Measurements from ENCODE around the gene COL25A1. TPM values are rescaled to one million over a fixed set of nuclear protein-coding genes. Genes with fewer than 3 reads are reported as not detected.
"Not testable (repeated sequence)": the region's sequence is repeated elsewhere in the genome, so short reads cannot be mapped to it uniquely, and the experiment has no call there.

Gene COL25A1
- total RNA-seq, 4 donors from 2014 or later: 2.5 TPM; not detected in 3

GRCh38 chr4:108877821-108878220 is 424.6 kb downstream of the COL25A1 start:
- no peaks in the 10 kb centered on the region for H3K27me3 ChIP-seq
- TF ChIP-seq, protein P1, sequence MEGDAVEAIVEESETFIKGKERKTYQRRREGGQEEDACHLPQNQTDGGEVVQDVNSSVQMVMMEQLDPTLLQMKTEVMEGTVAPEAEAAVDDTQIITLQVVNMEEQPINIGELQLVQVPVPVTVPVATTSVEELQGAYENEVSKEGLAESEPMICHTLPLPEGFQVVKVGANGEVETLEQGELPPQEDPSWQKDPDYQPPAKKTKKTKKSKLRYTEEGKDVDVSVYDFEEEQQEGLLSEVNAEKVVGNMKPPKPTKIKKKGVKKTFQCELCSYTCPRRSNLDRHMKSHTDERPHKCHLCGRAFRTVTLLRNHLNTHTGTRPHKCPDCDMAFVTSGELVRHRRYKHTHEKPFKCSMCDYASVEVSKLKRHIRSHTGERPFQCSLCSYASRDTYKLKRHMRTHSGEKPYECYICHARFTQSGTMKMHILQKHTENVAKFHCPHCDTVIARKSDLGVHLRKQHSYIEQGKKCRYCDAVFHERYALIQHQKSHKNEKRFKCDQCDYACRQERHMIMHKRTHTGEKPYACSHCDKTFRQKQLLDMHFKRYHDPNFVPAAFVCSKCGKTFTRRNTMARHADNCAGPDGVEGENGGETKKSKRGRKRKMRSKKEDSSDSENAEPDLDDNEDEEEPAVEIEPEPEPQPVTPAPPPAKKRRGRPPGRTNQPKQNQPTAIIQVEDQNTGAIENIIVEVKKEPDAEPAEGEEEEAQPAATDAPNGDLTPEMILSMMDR (IDR thresholded peaks at IDR 0.05): no peak
- TF ChIP-seq POLR2A (IDR thresholded peaks at IDR 0.05): no peak
- H3K9me3 ChIP-seq: no peaks in the 10 kb centered on the region
- H3K36me3 ChIP-seq: no peaks in the 10 kb centered on the region
- no peak for DNase-seq
- no peaks in the 10 kb centered on the region for H3K4me1 ChIP-seq
- no peak overlapping the region for H3K27ac ChIP-seq
- H3K4me3 ChIP-seq: no peak overlapping the region

- TF ChIP-seq, protein P1 (IDR thresholded peaks at IDR 0.05): no peak
- no peak for TF ChIP-seq POLR2A (IDR thresholded peaks at IDR 0.05)
- Histone ChIP-seq H3K27me3 (no peaks in the 10 kb centered on the region), H3K9me3 (no peaks in the 10 kb centered on the region), H3K4me3 (no peak overlapping the region), H3K36me3 (no peaks in the 10 kb centered on the region), H3K4me1 (no peaks in the 10 kb centered on the region), H3K27ac (no peak overlapping the region)
- DNase-seq: no peak
Observed at GRCh38 chr4:108874806-108875205, 427.7 kb downstream of the COL25A1 start.

GRCh38 chr4:108869970-108870369 is 432.5 kb downstream of the COL25A1 start:
- H3K4me3 ChIP-seq, DNase-seq, H3K4me1 ChIP-seq, H3K27me3 ChIP-seq, H3K9me3 ChIP-seq, H3K36me3 ChIP-seq, H3K27ac ChIP-seq: not testable (repeated sequence)

- no peak for DNase-seq
- Histone ChIP-seq H3K4me3 (no peak overlapping the region), H3K36me3 (no peaks in the 10 kb centered on the region), H3K27me3 (no peaks in the 10 kb centered on the region), H3K9me3 (no peaks in the 10 kb centered on the region), H3K27ac (no peak overlapping the region), H3K4me1 (no peaks in the 10 kb centered on the region)
- TF ChIP-seq, protein P1 (IDR thresholded peaks at IDR 0.05): no peak
- TF ChIP-seq POLR2A (IDR thresholded peaks at IDR 0.05): no peak
Observed at GRCh38 chr4:108868606-108869227, 433.7 kb downstream of the COL25A1 start.

DNA sequence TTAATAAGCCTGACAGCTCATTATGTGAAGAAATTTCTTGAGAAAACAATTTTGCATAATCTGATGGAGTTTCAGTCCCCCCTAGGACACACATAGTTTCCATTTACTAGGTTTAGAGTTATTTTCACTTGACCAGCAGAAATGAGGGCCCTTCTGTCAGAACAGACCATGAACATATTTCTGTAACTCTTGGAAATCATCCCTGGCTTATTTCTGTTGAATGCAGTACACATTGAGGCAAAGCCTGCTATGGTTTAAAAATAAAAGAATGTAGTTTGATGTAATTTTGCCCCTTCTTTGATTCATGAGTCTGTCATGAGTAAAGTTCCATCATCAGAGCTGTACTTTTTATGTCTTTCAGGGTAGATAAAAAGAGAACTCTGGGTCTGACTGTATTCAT is 435.0 kb downstream of the COL25A1 start:
- Histone ChIP-seq H3K9me3 (no peaks in the 10 kb centered on the region), H3K27ac (no peak overlapping the region), H3K4me1 (no peaks in the 10 kb centered on the region), H3K36me3 (no peaks in the 10 kb centered on the region), H3K4me3 (no peak overlapping the region), H3K27me3 (no peaks in the 10 kb centered on the region)
- no peak for DNase-seq
- no peak for TF ChIP-seq POLR2A (IDR thresholded peaks at IDR 0.05)
- TF ChIP-seq, protein P1 (IDR thresholded peaks at IDR 0.05): no peak

DNA sequence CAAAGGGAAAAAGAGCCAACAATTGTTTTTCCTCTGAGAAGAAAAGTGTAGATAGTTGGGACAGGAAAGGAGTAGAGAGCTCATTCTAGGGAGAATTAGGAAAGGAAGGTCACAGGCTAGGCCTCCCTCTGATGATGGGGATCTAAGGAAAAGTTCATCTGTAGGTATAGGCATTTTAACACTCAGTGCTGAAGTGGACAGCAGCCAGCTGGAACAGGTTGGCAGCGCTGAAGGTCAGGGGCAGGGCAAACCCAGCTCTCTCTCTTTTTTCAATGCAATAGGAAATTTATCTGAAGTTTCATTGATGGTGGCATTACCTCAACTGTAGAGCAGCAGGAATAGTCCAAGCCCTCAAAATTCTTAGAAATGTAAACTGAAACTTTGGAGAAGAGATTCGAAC is 441.1 kb downstream of the COL25A1 start:
- H3K9me3 ChIP-seq: no peaks in the 10 kb centered on the region
- H3K27ac ChIP-seq: no peak overlapping the region
- DNase-seq: no peak
- no peaks in the 10 kb centered on the region for H3K27me3 ChIP-seq
- no peaks in the 10 kb centered on the region for H3K36me3 ChIP-seq
- no peak for TF ChIP-seq POLR2A (IDR thresholded peaks at IDR 0.05)
- TF ChIP-seq, protein P1 (IDR thresholded peaks at IDR 0.05): no peak
- H3K4me3 ChIP-seq: no peak overlapping the region
- H3K4me1 ChIP-seq: no peaks in the 10 kb centered on the region
